HS-5 (cell line): ENCODE data around the gene GATAD2A.
A peak's percentile ranks its signal among the peaks of the same experiment; 100 is the strongest.
"Not testable (repeated sequence)": the region's sequence is repeated elsewhere in the genome, so short reads cannot be mapped to it uniquely, and the experiment has no call there.

ENCODE experiments used
- DNase-seq: peaks from one replicate; pipeline ENCODE4 v3.0.0-alpha.2; 2012; ENCODE audit warnings: low read depth

Gene GATAD2A

DNA sequence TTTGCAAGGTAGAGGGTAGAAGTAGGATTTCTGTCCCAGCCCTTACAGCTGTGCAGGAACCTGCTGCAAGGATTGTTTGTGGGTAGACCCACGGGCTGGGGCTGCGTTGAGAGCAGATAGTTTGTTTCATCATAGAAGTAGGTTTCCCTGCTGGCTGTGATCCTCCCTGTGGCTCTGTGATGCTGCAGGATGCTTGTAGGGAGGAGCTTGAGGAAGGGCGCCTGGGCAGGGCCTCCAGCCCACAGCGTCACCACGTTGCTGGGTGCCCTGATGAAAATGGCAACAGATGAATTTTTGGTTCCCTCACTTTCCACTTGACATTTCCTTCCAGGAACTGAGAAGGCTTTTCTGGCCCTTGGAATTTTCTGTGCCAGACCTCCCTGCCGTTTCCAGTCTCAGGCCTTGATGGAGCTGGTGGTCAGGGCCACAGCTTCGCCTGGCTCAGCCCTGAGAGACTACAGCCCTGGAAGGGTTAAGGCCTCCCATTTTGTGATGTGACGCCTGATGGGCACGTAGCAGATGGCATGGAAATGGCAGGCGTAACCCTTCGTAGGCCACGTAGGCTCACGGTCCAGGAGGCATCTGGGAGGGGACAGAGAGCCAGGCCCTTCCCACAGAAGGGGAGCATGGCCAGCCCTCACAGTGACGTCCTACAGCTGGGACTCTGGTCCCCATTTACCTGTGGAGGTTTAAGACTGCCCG lies 42.2 kb downstream of the GATAD2A start:
- no peak for DNase-seq

DNA sequence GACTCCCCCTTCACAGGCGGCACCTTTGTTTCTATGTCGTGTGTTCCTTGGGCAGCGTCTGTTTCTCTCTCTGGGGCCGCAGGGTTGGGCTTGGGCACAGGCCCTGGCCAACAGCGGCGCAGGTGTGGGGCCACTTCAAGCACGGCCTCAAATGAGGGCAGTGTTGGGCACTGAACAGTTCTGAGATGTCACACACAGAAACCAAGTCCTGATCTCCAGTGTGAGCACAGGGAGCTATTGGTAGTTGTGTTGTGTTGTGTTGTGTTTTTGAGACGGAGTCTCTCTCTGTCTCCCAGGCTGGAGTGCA lies 42.7 kb downstream of the GATAD2A start:
- no peak for DNase-seq

DNA sequence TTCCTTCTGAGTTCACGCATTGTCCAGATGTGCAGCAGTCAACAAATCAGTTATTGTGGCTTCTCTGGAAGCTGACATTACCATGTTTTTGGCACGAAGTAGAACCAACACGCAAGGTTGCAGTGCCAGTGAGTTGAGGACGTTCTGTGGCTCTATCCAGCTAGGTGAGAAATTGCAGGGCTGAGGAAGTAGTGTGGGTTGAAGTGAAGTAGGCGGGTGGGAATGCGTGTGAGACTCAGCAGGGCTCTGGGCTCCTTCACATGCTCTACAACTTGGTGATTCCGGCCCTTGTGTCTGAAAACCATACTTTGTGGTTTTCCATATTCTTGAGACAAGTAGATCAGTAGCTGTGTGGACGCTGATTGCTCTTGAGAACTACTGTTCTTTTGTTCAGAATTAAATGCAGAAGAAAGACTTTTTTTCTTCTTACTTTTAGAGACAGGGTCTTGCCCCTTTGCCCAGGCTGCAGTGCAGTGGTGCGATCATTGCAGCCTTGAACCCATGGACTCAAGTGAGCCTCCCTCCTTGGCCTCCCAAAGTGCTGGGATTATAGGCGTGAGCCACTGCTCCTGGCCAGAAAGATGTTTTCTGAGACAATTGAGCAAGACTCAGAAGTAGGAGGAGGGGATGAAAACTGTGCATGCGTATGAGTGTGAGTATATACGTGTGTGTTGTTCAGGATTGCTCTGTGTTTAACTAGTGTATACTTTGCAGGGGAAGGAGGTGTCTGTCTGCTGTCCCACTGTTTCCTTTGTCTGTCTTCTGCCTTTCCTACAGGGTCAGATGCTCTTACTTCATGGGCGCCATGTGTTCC lies 46.2 kb downstream of the GATAD2A start:
- no peak for DNase-seq

- DNase-seq, result no peak
Measured at GRCh38 chr19:19452243-19453124, 47.0 kb downstream of the GATAD2A start.

- no peak for DNase-seq
Measured at GRCh38 chr19:19453125-19453454, 47.6 kb downstream of the GATAD2A start.

- not testable (repeated sequence) for DNase-seq
Measured at GRCh38 chr19:19455166-19455919, 49.9 kb downstream of the GATAD2A start.

GRCh38 chr19:19457671-19458070 lies 52.2 kb downstream of the GATAD2A start:
- no peak for DNase-seq

GRCh38 chr19:19458110-19458816 lies 52.8 kb downstream of the GATAD2A start:
- no peak for DNase-seq

DNA sequence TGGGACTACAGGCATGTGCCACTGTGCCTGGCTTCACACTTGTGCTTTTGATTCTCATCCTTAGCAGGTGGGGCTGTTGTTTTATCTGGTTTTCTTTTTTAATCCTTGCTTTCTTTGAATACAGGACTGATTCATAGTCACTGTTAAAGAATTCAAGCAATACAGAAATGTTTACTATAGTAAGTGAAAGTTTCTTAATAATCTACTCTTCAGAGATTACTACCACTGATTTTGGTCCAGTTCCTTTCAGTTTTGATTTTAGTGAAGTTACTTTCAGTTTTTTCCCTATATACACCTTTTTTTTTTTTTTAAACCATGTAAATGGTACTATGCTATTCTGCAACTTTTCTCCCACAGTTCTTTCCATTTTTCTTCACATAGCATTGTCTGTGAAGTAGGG lies 53.6 kb downstream of the GATAD2A start:
- DNase-seq, result no peak

GRCh38 chr19:19459707-19460251 lies 54.3 kb downstream of the GATAD2A start:
- peak; percentile 43 for DNase-seq

GRCh38 chr19:19460258-19460731 lies 54.8 kb downstream of the GATAD2A start:
- DNase-seq, result no peak

DNA sequence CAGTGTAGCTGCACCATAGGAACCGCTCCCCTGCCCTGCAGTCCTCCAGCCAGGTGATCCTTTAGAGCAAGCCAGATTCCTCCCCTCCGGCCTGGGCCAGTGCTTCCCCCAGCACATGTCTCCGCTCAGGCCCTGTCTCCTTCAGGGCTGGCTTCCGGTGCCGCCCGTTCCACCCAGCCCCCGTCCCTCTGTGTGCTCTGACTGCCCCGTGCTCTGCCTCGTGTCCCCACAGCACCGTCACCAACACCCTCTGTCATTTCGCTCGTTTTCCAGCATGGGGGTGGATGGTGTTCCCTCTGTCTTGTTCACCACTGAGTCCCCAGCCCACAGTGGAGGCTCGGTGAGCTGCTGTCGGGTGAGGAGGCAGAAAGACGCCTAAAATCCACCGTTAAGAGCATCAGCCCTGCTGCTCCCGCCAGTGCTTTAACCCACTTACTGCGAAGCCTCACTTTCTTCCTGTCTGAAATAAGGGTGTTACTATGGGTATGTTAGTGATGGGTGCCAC lies 55.3 kb downstream of the GATAD2A start:
- DNase-seq, result no peak

DNA sequence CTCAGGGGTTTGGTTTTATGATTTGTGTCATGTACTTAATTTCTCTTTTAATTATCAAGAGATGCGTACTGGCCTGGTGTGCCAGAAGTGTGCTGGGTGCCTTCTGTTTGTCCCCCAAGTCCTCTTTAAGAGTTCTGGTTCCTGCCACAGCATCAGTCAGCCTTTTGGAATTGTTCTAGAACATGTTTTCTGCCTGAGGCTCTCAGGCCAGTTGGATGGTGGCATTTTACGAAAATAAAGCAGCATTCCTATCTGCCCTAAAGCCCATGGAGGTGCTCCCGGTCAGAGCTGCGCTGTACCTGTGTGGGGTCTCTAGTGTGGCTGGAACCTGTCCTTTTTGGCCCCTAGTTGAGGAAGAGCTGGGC lies 55.8 kb downstream of the GATAD2A start:
- DNase-seq, result no peak

- no peak for DNase-seq
Measured at GRCh38 chr19:19461671-19462622, 56.5 kb downstream of the GATAD2A start.

DNA sequence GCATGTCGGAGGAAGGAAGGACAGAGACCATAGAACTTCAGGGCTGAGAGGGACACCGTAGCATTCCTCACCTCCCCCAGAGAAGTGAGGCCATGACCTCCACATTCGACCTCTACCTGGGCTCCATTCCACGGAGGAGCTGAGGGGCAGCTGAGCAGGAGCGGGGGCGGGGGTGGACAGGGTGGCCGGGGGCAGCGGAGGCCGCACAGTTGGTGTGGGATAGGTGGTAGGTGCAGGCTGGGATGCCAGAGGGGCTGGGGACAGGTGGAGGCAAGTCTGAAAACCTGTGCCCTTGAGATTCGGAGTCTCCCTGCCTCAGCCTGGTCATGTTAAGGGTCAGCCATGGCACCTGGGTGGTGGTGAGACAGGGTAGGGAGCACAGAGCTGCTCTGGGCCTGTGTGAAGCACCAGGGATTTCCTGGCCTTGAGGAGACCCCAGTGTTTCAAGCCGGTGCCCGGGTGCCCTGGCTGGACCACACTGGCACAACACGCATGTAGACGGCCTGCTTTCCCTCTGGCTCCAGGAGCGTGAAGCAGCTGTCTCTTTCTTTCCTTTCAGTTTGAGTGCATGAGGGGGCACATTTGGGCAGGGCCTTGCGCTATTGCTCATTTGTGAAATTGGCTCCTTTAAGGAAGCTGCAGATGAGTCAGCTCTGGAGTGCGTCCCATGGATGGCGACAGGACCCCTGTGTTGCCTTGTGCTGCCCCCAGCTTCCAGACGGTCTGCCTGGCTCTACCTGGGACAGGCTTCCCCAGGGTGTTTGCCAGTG lies 58.1 kb downstream of the GATAD2A start:
- DNase-seq, result no peak

- no peak for DNase-seq
Measured at GRCh38 chr19:19464339-19465098, 59.0 kb downstream of the GATAD2A start.

GRCh38 chr19:19465436-19466070 lies 60.1 kb downstream of the GATAD2A start:
- DNase-seq, result no peak

DNA sequence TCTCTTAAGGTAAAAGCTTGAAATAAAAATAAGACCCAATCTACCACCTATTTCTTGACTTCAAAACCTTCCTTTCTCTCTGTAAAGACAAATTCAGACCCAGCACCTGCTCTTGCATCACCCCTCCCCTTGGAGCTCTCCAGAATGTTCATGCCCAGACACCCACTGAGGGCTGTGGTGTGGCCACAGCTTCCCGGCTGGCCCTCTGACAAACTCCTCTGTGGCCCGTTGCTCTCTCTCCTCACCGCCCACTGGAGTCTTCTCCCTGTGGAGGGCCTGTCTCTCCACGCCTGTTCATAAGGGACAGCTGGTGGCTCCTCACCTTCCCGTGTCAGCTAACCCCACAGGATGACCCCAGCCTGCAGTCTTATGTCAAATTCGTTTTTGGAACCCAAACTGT lies 60.7 kb downstream of the GATAD2A start:
- DNase-seq, result no peak
